ENCODE data around the gene GNG2.
A peak's percentile ranks its signal among the peaks of the same experiment; 100 is the strongest.

The GNG2 gene

GRCh38 chr14:51939755-51940301 lies 79.4 kb downstream of the GNG2 start:
- no peak for DNase-seq (ENCODE audit: low read depth in 2 of 2)

GRCh38 chr14:51942971-51943370 lies 82.6 kb downstream of the GNG2 start:
- DNase-seq (ENCODE audit: low read depth in 2 of 2): no peak

- no peak for DNase-seq (ENCODE audit: low read depth in 2 of 2)
Measured at GRCh38 chr14:51950007-51950406, 89.6 kb downstream of the GNG2 start.

GRCh38 chr14:51951656-51952055 lies 91.2 kb downstream of the GNG2 start:
- no peak for DNase-seq (ENCODE audit: low read depth in 2 of 2)

GRCh38 chr14:51954031-51954430 lies 93.6 kb downstream of the GNG2 start:
- no peak for DNase-seq (ENCODE audit: low read depth in 2 of 2)

- DNase-seq (ENCODE audit: low read depth in 2 of 2): no peak
Measured at GRCh38 chr14:51954657-51955056, 94.2 kb downstream of the GNG2 start.

- no peak for DNase-seq (ENCODE audit: low read depth in 2 of 2)
Measured at GRCh38 chr14:51957950-51958349, 97.5 kb downstream of the GNG2 start.

- no peak for DNase-seq (ENCODE audit: low read depth in 2 of 2)
Measured at GRCh38 chr14:51959928-51960327, 99.5 kb downstream of the GNG2 start.

- DNase-seq (ENCODE audit: low read depth in 2 of 2): no peak
Measured at GRCh38 chr14:51960866-51961265, 100.5 kb downstream of the GNG2 start.

- DNase-seq (ENCODE audit: low read depth in 2 of 2): no peak
Measured at GRCh38 chr14:51962711-51963110, 102.3 kb downstream of the GNG2 start.

- DNase-seq (ENCODE audit: low read depth in 2 of 2): no peak
Measured at GRCh38 chr14:51963286-51963685, 102.9 kb downstream of the GNG2 start.

GRCh38 chr14:51967521-51967920 lies 107.1 kb downstream of the GNG2 start:
- DNase-seq (ENCODE audit: low read depth in 2 of 2): no peak

GRCh38 chr14:51969852-51970540 lies 109.6 kb downstream of the GNG2 start:
- no peak for DNase-seq (ENCODE audit: low read depth in 2 of 2)

- DNase-seq (ENCODE audit: low read depth in 2 of 2): no peak
Measured at GRCh38 chr14:51972566-51972965, 112.2 kb downstream of the GNG2 start.

- DNase-seq (ENCODE audit: low read depth in 2 of 2): no peak
Measured at GRCh38 chr14:51977075-51977474, 116.7 kb downstream of the GNG2 start.

GRCh38 chr14:51978681-51979085 lies 118.3 kb downstream of the GNG2 start:
- no peak for DNase-seq (ENCODE audit: low read depth in 2 of 2)

- DNase-seq (ENCODE audit: low read depth in 2 of 2): peak; percentile 74 to 81
Measured at GRCh38 chr14:51979088-51979709, 118.8 kb downstream of the GNG2 start.

- DNase-seq (ENCODE audit: low read depth in 2 of 2): no peak
Measured at GRCh38 chr14:51981218-51981854, 120.9 kb downstream of the GNG2 start.

- no peak for DNase-seq (ENCODE audit: low read depth in 2 of 2)
Measured at GRCh38 chr14:51988221-51988620, 127.8 kb downstream of the GNG2 start.

- DNase-seq (ENCODE audit: low read depth in 2 of 2): peak; percentile 86 to 89
Measured at GRCh38 chr14:51989293-51990234, 129.2 kb downstream of the GNG2 start, which contains the start of gene RTRAF. TSS of gene RTRAF (plus strand) at chr14:51989546. CDS start at chr14:51989640, 94 bp downstream.

- DNase-seq (ENCODE audit: low read depth in 2 of 2): no peak
Measured at GRCh38 chr14:51990488-51990887, 130.1 kb downstream of the GNG2 start.
